ENCODE results near the gene SEL1L. TPM values are rescaled to one million over a fixed set of nuclear protein-coding genes. Genes with fewer than 3 reads are reported as not detected.
"Not testable (repeated sequence)": the region's sequence is repeated elsewhere in the genome, so short reads cannot be mapped to it uniquely, and the experiment has no call there.

SEL1L gene
- total RNA-seq, 2 donors from 2014 or later, result 70.5 to 79.2 TPM

- H3K36me3 Mint-ChIP-seq (ENCODE audit: insufficient read depth in 2 of 2), result peaks cover 8 to 38% of the 10 kb centered on the region in 2 donors
- H3K4me3 Mint-ChIP-seq, result peak overlapping the region; percentile 6 to 68
- peak overlapping the region; percentile 94 for H3K27ac Mint-ChIP-seq
- H3K9me3 Mint-ChIP-seq, result no peaks in the 10 kb centered on the region
- peak; percentile 71 to 72 for ATAC-seq (replicated peaks in 1 of 2)
- H3K27me3 Mint-ChIP-seq (ENCODE audit: low read depth), result no peaks in the 10 kb centered on the region
- peaks cover 43% of the 10 kb centered on the region for H3K4me1 Mint-ChIP-seq (ENCODE audit: low read depth)
- no peak for DNase-seq
Observed at GRCh38 chr14:81519200-81520011, 14.2 kb downstream of the SEL1L start.

- H3K27ac Mint-ChIP-seq, result no peak overlapping the region
- H3K4me1 Mint-ChIP-seq (ENCODE audit: low read depth), result peaks cover 32% of the 10 kb centered on the region
- ATAC-seq (replicated peaks in 1 of 2) (no peak), DNase-seq (no peak)
- H3K4me3 Mint-ChIP-seq, result no peak overlapping the region
- H3K27me3 Mint-ChIP-seq (ENCODE audit: low read depth), result no peaks in the 10 kb centered on the region
- H3K9me3 Mint-ChIP-seq, result peaks cover 0 to 2% of the 10 kb centered on the region in 2 donors
- peaks cover 7 to 35% of the 10 kb centered on the region in 2 donors for H3K36me3 Mint-ChIP-seq (ENCODE audit: insufficient read depth in 2 of 2)
Observed at GRCh38 chr14:81517798-81518398, 15.8 kb downstream of the SEL1L start.

GRCh38 chr14:81516986-81517797 is 16.5 kb downstream of the SEL1L start:
- DNase-seq (no peak), ATAC-seq (replicated peaks in 1 of 2) (no peak)
- Mint-ChIP-seq H3K4me3 (no peak overlapping the region), H3K27ac (no peak overlapping the region), H3K9me3 (peaks cover 0 to 2% of the 10 kb centered on the region in 2 donors), H3K27me3 (ENCODE audit: low read depth) (no peaks in the 10 kb centered on the region), H3K4me1 (ENCODE audit: low read depth) (peaks cover 31% of the 10 kb centered on the region), H3K36me3 (ENCODE audit: insufficient read depth in 2 of 2) (peaks cover 7 to 31% of the 10 kb centered on the region in 2 donors)

GRCh38 chr14:81515927-81516326 is 17.7 kb downstream of the SEL1L start:
- not testable (repeated sequence) for H3K9me3 Mint-ChIP-seq; H3K27ac Mint-ChIP-seq; DNase-seq; ATAC-seq (replicated peaks in 1 of 2); H3K27me3 Mint-ChIP-seq (ENCODE audit: low read depth); H3K4me3 Mint-ChIP-seq
- peaks cover 30% of the 10 kb centered on the region for H3K4me1 Mint-ChIP-seq (ENCODE audit: low read depth)
- peaks cover 7 to 23% of the 10 kb centered on the region in 2 donors for H3K36me3 Mint-ChIP-seq (ENCODE audit: insufficient read depth in 2 of 2)

- peaks cover 26% of the 10 kb centered on the region for H3K4me1 Mint-ChIP-seq (ENCODE audit: low read depth)
- peaks cover 4 to 16% of the 10 kb centered on the region in 2 donors for H3K36me3 Mint-ChIP-seq (ENCODE audit: insufficient read depth in 2 of 2)
- not testable (repeated sequence) for H3K27me3 Mint-ChIP-seq (ENCODE audit: low read depth); H3K9me3 Mint-ChIP-seq; DNase-seq; H3K27ac Mint-ChIP-seq; H3K4me3 Mint-ChIP-seq; ATAC-seq (replicated peaks in 1 of 2)
Observed at GRCh38 chr14:81512826-81513225, 20.8 kb downstream of the SEL1L start.

- H3K27ac Mint-ChIP-seq, result peak overlapping the region; percentile 28
- DNase-seq (no peak), ATAC-seq (replicated peaks in 1 of 2) (no peak)
- peaks cover 0 to 2% of the 10 kb centered on the region in 2 donors for H3K9me3 Mint-ChIP-seq
- H3K4me3 Mint-ChIP-seq, result no peak overlapping the region
- no peaks in the 10 kb centered on the region for H3K27me3 Mint-ChIP-seq (ENCODE audit: low read depth)
- H3K36me3 Mint-ChIP-seq (ENCODE audit: insufficient read depth in 2 of 2), result peaks cover 8 to 18% of the 10 kb centered on the region in 2 donors
- peaks cover 26% of the 10 kb centered on the region for H3K4me1 Mint-ChIP-seq (ENCODE audit: low read depth)
Observed at GRCh38 chr14:81511111-81511904, 22.3 kb downstream of the SEL1L start.

- peaks cover 26% of the 10 kb centered on the region for H3K4me1 Mint-ChIP-seq (ENCODE audit: low read depth)
- DNase-seq (no peak), ATAC-seq (replicated peaks in 1 of 2) (no peak)
- no peaks in the 10 kb centered on the region for H3K27me3 Mint-ChIP-seq (ENCODE audit: low read depth)
- no peak overlapping the region for H3K4me3 Mint-ChIP-seq
- H3K36me3 Mint-ChIP-seq (ENCODE audit: insufficient read depth in 2 of 2), result peaks cover 10 to 23% of the 10 kb centered on the region in 2 donors
- H3K9me3 Mint-ChIP-seq, result peaks cover 0 to 2% of the 10 kb centered on the region in 2 donors
- H3K27ac Mint-ChIP-seq, result no peak overlapping the region
Observed at GRCh38 chr14:81509838-81510452, 23.7 kb downstream of the SEL1L start.

- Mint-ChIP-seq H3K27ac (no peak overlapping the region), H3K9me3 (peaks cover 0 to 2% of the 10 kb centered on the region in 2 donors), H3K4me3 (no peak overlapping the region), H3K27me3 (ENCODE audit: low read depth) (no peaks in the 10 kb centered on the region), H3K4me1 (ENCODE audit: low read depth) (peaks cover 26% of the 10 kb centered on the region), H3K36me3 (ENCODE audit: insufficient read depth in 2 of 2) (peaks cover 10 to 19% of the 10 kb centered on the region in 2 donors)
- ATAC-seq (replicated peaks in 1 of 2) (no peak), DNase-seq (no peak)
Observed at GRCh38 chr14:81509321-81509720, 24.3 kb downstream of the SEL1L start.

GRCh38 chr14:81506487-81506886 is 27.2 kb downstream of the SEL1L start:
- H3K4me1 Mint-ChIP-seq (ENCODE audit: low read depth), result peaks cover 17% of the 10 kb centered on the region
- no peaks in the 10 kb centered on the region for H3K9me3 Mint-ChIP-seq
- no peaks in the 10 kb centered on the region for H3K27me3 Mint-ChIP-seq (ENCODE audit: low read depth)
- no peak for ATAC-seq (replicated peaks in 1 of 2)
- H3K36me3 Mint-ChIP-seq (ENCODE audit: insufficient read depth in 2 of 2), result peaks cover 8 to 30% of the 10 kb centered on the region in 2 donors
- H3K4me3 Mint-ChIP-seq, result no peak overlapping the region
- no peak overlapping the region for H3K27ac Mint-ChIP-seq
- DNase-seq, result no peak

- DNase-seq, result no peak
- no peak overlapping the region for H3K4me3 Mint-ChIP-seq
- no peak overlapping the region for H3K27ac Mint-ChIP-seq
- peaks cover 11% of the 10 kb centered on the region for H3K4me1 Mint-ChIP-seq (ENCODE audit: low read depth)
- no peaks in the 10 kb centered on the region for H3K9me3 Mint-ChIP-seq
- H3K27me3 Mint-ChIP-seq (ENCODE audit: low read depth), result no peaks in the 10 kb centered on the region
- no peak for ATAC-seq (replicated peaks in 1 of 2)
- peaks cover 9 to 30% of the 10 kb centered on the region in 2 donors for H3K36me3 Mint-ChIP-seq (ENCODE audit: insufficient read depth in 2 of 2)
Observed at GRCh38 chr14:81504864-81505263, 28.8 kb downstream of the SEL1L start.

GRCh38 chr14:81485781-81486180 is 47.9 kb downstream of the SEL1L start:
- Mint-ChIP-seq H3K4me1 (ENCODE audit: low read depth) (peaks cover 5% of the 10 kb centered on the region), H3K4me3 (no peak overlapping the region), H3K36me3 (ENCODE audit: insufficient read depth in 2 of 2) (peaks cover 4 to 27% of the 10 kb centered on the region in 2 donors), H3K27me3 (ENCODE audit: low read depth) (no peaks in the 10 kb centered on the region), H3K9me3 (no peaks in the 10 kb centered on the region), H3K27ac (peak overlapping the region; percentile 77)
- no peak for DNase-seq
- ATAC-seq (replicated peaks in 1 of 2), result no peak

GRCh38 chr14:81485372-81485771 is 48.3 kb downstream of the SEL1L start:
- peaks cover 4 to 26% of the 10 kb centered on the region in 2 donors for H3K36me3 Mint-ChIP-seq (ENCODE audit: insufficient read depth in 2 of 2)
- peak overlapping the region; percentile 77 for H3K27ac Mint-ChIP-seq
- DNase-seq (no peak), ATAC-seq (replicated peaks in 1 of 2) (peak in 1 of 2 donors; percentile 41)
- no peak overlapping the region for H3K4me3 Mint-ChIP-seq
- no peaks in the 10 kb centered on the region for H3K27me3 Mint-ChIP-seq (ENCODE audit: low read depth)
- H3K9me3 Mint-ChIP-seq, result no peaks in the 10 kb centered on the region
- H3K4me1 Mint-ChIP-seq (ENCODE audit: low read depth), result peaks cover 5% of the 10 kb centered on the region

All from activated T-cell treated with anti-CD3 and anti-CD28 coated beads, Interleukin-2, amount 50 U/mL, for 72 hours (primary cell).